NB4 (cell line): ENCODE data around the gene ZNF446.

Experiments used
- POLR2A ChIP-seq: IDR thresholded peaks from 2 replicates; pipeline ENCODE4 v1.6.1; 2011; ENCODE audit warnings: mild to moderate bottlenecking; ENCODE audit not compliant: insufficient read length; ENCODE audit errors: extremely low read depth
- TF ChIP-seq, protein P1 (sequence below): IDR thresholded peaks from one replicate; pipeline ENCODE4 v1.5.1; 2012; ENCODE audit warnings: low read depth, low read length
- TF ChIP-seq, protein P2 (sequence below): IDR thresholded peaks from 2 replicates; pipeline ENCODE4 v1.6.1; 2011; ENCODE audit warnings: low read depth, low read length

DNA sequence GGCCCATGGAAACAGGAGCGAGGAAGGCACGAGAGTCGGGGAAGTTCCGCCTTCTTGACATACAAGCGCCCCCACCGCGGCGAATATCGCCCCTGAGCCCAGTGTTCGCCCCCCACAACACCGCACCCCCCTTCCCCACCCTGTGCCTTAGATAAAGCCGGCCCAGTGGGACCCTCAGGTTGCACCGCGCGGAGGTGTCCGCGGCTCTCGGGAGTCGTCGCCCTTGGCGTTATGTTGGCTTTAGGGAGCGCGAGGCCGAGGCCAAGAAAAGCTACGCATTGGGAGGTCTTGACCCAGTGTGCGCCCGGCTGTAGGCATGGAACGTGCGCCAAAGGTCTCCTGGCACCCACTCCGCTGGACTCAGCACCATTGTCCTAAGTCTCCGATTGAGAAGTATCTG, 35.6 kb upstream of the ZNF446 start:
- TF ChIP-seq, protein P1, sequence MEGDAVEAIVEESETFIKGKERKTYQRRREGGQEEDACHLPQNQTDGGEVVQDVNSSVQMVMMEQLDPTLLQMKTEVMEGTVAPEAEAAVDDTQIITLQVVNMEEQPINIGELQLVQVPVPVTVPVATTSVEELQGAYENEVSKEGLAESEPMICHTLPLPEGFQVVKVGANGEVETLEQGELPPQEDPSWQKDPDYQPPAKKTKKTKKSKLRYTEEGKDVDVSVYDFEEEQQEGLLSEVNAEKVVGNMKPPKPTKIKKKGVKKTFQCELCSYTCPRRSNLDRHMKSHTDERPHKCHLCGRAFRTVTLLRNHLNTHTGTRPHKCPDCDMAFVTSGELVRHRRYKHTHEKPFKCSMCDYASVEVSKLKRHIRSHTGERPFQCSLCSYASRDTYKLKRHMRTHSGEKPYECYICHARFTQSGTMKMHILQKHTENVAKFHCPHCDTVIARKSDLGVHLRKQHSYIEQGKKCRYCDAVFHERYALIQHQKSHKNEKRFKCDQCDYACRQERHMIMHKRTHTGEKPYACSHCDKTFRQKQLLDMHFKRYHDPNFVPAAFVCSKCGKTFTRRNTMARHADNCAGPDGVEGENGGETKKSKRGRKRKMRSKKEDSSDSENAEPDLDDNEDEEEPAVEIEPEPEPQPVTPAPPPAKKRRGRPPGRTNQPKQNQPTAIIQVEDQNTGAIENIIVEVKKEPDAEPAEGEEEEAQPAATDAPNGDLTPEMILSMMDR = no peak
- TF ChIP-seq POLR2A = no peak
- TF ChIP-seq, protein P2, sequence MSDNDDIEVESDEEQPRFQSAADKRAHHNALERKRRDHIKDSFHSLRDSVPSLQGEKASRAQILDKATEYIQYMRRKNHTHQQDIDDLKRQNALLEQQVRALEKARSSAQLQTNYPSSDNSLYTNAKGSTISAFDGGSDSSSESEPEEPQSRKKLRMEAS = no peak
